Mesenchymal stem cell (in vitro differentiated cells and primary cell): ENCODE results near the gene DNAJB6.

Experiments used
- DNase-seq: peaks from one replicate; pipeline ENCODE4 v3.0.0-alpha.2; 2013
- H2AFZ ChIP-seq: one replicate; pipeline ENCODE4 v1.6.1; 2013; ENCODE audit warnings: low read depth, mild to moderate bottlenecking, control low read depth, inconsistent platforms, low read length, moderate library complexity
- H2AK5ac ChIP-seq: 2 replicates; pipeline ENCODE4 v1.6.1; 2013; ENCODE audit warnings: low read length, moderate library complexity, mild to moderate bottlenecking, inconsistent platforms; ENCODE audit not compliant: severe bottlenecking
- H2BK120ac ChIP-seq: one replicate; pipeline ENCODE4 v1.6.1; 2013; ENCODE audit warnings: low read depth, mild to moderate bottlenecking, inconsistent platforms, low read length, moderate library complexity
- H2BK12ac ChIP-seq, 2 experiments: one replicate each; pipeline ENCODE4 v1.6.1; 2013; ENCODE audit warnings: inconsistent platforms in 2 of 2, low read length in 2 of 2, mild to moderate bottlenecking in 2 of 2, moderate library complexity in 2 of 2, control low read depth in 1 of 2
- H2BK15ac ChIP-seq: one replicate; pipeline ENCODE4 v1.6.1; 2013; ENCODE audit warnings: mild to moderate bottlenecking, low read depth, inconsistent platforms; ENCODE audit not compliant: poor library complexity, severe bottlenecking
- H2BK5ac ChIP-seq: 2 replicates; pipeline ENCODE4 v1.6.1; 2013; ENCODE audit warnings: low read depth, mild to moderate bottlenecking, low read length, control low read depth, inconsistent platforms; ENCODE audit not compliant: poor library complexity, severe bottlenecking
- H3K14ac ChIP-seq, 2 experiments: one replicate each; pipeline ENCODE4 v1.6.1; 2013; ENCODE audit warnings: inconsistent platforms in 2 of 2, low read length in 2 of 2, control low read depth in 1 of 2, mild to moderate bottlenecking in 1 of 2, moderate library complexity in 1 of 2
- H3K18ac ChIP-seq, 2 experiments: one replicate each; pipeline ENCODE4 v1.6.1; 2013; ENCODE audit warnings: inconsistent platforms in 2 of 2, low read length in 2 of 2, control low read depth in 1 of 2, low read depth in 1 of 2, mild to moderate bottlenecking in 1 of 2
- H3K23ac ChIP-seq, 2 experiments: one replicate each; pipeline ENCODE4 v1.6.1; 2013; ENCODE audit warnings: inconsistent platforms in 2 of 2, low read length in 2 of 2, mild to moderate bottlenecking in 2 of 2, moderate library complexity in 2 of 2, control low read depth in 1 of 2
- H3K27ac ChIP-seq: 2 replicates; pipeline ENCODE4 v1.5.1; 2013; ENCODE audit warnings: mild to moderate bottlenecking, moderate library complexity, low read length, control low read depth, inconsistent platforms; ENCODE audit not compliant: poor library complexity, severe bottlenecking
- H3K27me3 ChIP-seq, 2 experiments: 2 replicates each; pipeline versions ENCODE4 v1.6.1 to v1.7.0; 2013; ENCODE audit warnings: low read length in 2 of 2, mild to moderate bottlenecking in 2 of 2, moderate library complexity in 2 of 2, control low read depth in 1 of 2, inconsistent platforms in 1 of 2; ENCODE audit not compliant: control insufficient read depth in 1 of 2, insufficient read depth in 1 of 2
- H3K36me3 ChIP-seq, 2 experiments: 2 replicates each; pipeline versions ENCODE4 v1.6.1 to v1.7.0; 2013; ENCODE audit warnings: low read length in 2 of 2, control low read depth in 1 of 2, inconsistent platforms in 1 of 2, low read depth in 1 of 2, mild to moderate bottlenecking in 1 of 2; ENCODE audit not compliant: insufficient read depth in 2 of 2, control insufficient read depth in 1 of 2
- H3K4ac ChIP-seq, 2 experiments: one replicate each; pipeline ENCODE4 v1.6.1; 2013; ENCODE audit warnings: inconsistent platforms in 2 of 2, low read length in 2 of 2, mild to moderate bottlenecking in 2 of 2, moderate library complexity in 2 of 2, control low read depth in 1 of 2, low read depth in 1 of 2
- H3K4me1 ChIP-seq: 2 replicates; pipeline ENCODE4 v1.6.1; 2013; ENCODE audit warnings: low read depth, low read length, control low read depth; ENCODE audit not compliant: control insufficient read depth, insufficient read depth
- H3K4me2 ChIP-seq: 2 replicates; pipeline ENCODE4 v1.6.1; 2013; ENCODE audit warnings: low read length, mild to moderate bottlenecking, inconsistent platforms; ENCODE audit not compliant: poor library complexity, severe bottlenecking
- H3K4me3 ChIP-seq, 2 experiments: 2 replicates each; pipeline versions ENCODE4 v1.5.1 to v1.7.0; 2013; ENCODE audit warnings: low read length in 2 of 2, mild to moderate bottlenecking in 2 of 2, control low read depth in 1 of 2, low read depth in 1 of 2; ENCODE audit not compliant: insufficient read depth in 1 of 2
- H3K79me1 ChIP-seq: replicated peaks from 2 replicates; pipeline ENCODE4 v1.6.1; 2013; ENCODE audit warnings: mild to moderate bottlenecking, control low read depth, low read length, inconsistent platforms; ENCODE audit not compliant: poor library complexity, severe bottlenecking
- H3K9ac ChIP-seq: 2 replicates; pipeline ENCODE4 v1.7.0; 2013; ENCODE audit warnings: mild to moderate bottlenecking, low read length, moderate library complexity
- H3K9me3 ChIP-seq: 2 replicates; pipeline ENCODE4 v1.7.0; 2013; ENCODE audit warnings: mild to moderate bottlenecking, low read length; ENCODE audit not compliant: control insufficient read depth
- H4K8ac ChIP-seq: one replicate; pipeline ENCODE4 v1.6.1; 2013; ENCODE audit warnings: inconsistent platforms, mild to moderate bottlenecking, low read length, moderate library complexity
- H4K91ac ChIP-seq: one replicate; pipeline ENCODE4 v1.6.1; 2013; ENCODE audit warnings: mild to moderate bottlenecking, low read length, inconsistent platforms
- WGBS: methylation state at CpG from one replicate; pipeline ENCODE4 v1.1.7; 2013; ENCODE audit warnings: mixed read lengths; 5-methylcytosine and 5-hydroxymethylcytosine counted together

The DNAJB6 gene

GRCh38 chr7:157434701-157435100 is 97.9 kb downstream of the DNAJB6 start:
- no peak overlapping the region for H2AK5ac ChIP-seq
- H3K23ac ChIP-seq = no peak overlapping the region
- H2BK15ac ChIP-seq = no peak overlapping the region
- peaks cover 0 to 14% of the 10 kb centered on the region in 2 experiments for H3K27me3 ChIP-seq
- no peak overlapping the region for H3K14ac ChIP-seq
- no peak overlapping the region for H2BK5ac ChIP-seq
- no peak overlapping the region for H2BK12ac ChIP-seq
- no peaks in the 10 kb centered on the region for H3K9me3 ChIP-seq
- H3K9ac ChIP-seq = no peak overlapping the region
- H3K4me1 ChIP-seq = peaks cover 15% of the 10 kb centered on the region
- no peak overlapping the region for H3K4ac ChIP-seq
- H3K18ac ChIP-seq = no peak overlapping the region
- H3K4me3 ChIP-seq = no peak overlapping the region
- peaks cover 0 to 3% of the 10 kb centered on the region in 2 experiments for H3K36me3 ChIP-seq
- H2BK120ac ChIP-seq = no peak overlapping the region
- no peak for DNase-seq
- no peak overlapping the region for H3K27ac ChIP-seq
- H4K91ac ChIP-seq = no peak overlapping the region
- 85% methylated on average over 8 of the region's 8 CpGs for WGBS
- no peak overlapping the region for H4K8ac ChIP-seq
- no peak overlapping the region for H2AFZ ChIP-seq
- H3K79me1 ChIP-seq = no peaks in the 10 kb centered on the region
- H3K4me2 ChIP-seq = no peak overlapping the region

DNA sequence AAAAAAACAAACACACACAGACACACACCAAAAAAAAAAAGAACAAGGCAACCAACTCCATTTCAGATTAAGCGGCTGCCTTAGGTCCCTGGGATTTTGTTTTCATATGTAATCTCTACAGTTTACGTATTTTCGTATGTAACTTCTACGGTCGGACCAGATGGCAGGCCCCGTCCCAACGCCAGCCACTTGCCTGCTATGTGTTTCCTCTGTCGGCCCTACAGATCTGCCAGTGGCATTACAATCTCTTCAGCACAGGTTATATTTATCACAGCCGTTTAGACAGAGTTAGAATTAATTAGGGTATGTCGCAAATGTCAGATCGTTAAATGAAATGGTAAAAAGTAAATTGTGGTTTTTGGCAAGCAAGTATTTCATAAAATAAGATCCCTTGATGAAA is 99.3 kb downstream of the DNAJB6 start:
- H3K36me3 ChIP-seq = peaks cover 0 to under 1% of the 10 kb centered on the region in 2 experiments
- no peak overlapping the region for H2BK5ac ChIP-seq
- H3K18ac ChIP-seq = no peak overlapping the region
- no peak overlapping the region for H2BK12ac ChIP-seq
- 91% methylated on average over 8 of the region's 11 CpGs for WGBS
- H3K4ac ChIP-seq = no peak overlapping the region
- no peak overlapping the region for H2BK15ac ChIP-seq
- no peak overlapping the region for H3K4me2 ChIP-seq
- H4K91ac ChIP-seq = no peak overlapping the region
- no peak overlapping the region for H3K9ac ChIP-seq
- DNase-seq = no peak
- peaks cover 0 to 14% of the 10 kb centered on the region in 2 experiments for H3K27me3 ChIP-seq
- H2BK120ac ChIP-seq = no peak overlapping the region
- H3K9me3 ChIP-seq = no peaks in the 10 kb centered on the region
- H3K4me3 ChIP-seq = no peak overlapping the region
- H3K4me1 ChIP-seq = peaks cover 15% of the 10 kb centered on the region
- no peak overlapping the region for H4K8ac ChIP-seq
- H2AFZ ChIP-seq = no peak overlapping the region
- H3K23ac ChIP-seq = no peak overlapping the region
- no peak overlapping the region for H3K14ac ChIP-seq
- no peak overlapping the region for H3K27ac ChIP-seq
- H2AK5ac ChIP-seq = no peak overlapping the region
- H3K79me1 ChIP-seq = no peaks in the 10 kb centered on the region

DNA sequence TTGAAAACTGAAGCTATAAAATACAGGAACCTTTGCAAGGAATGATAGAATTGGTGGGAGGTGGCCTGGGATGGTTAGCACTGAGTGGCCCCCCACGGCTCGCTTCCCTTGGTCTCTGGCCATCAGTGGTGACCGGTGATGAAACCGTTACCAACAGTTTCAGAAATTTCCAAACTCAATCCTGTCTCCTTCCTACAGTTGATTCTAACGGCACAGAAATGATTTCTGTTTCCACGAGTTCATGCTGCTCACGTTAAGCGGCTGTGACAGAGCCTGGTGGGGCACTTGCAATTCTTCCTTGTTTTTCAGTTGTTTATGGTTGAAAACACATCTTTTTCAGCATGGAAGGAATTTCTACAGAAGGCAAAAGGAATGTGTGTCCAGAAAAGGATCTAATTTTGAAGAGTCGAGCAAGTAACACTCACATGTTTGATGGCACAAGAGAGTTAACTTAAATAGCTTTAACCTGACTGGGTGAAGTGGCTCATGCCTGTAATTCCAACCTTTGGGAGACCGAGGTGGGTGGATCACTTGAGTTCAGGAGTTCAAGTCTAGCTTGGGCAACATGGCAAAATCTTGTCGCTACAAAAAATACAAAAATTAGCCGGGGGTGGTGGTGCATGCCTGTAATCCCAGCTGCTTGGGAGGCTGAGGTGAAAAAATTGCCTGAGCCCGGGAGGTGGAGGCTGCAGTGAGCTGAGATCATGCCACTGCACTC is 100.1 kb downstream of the DNAJB6 start:
- Histone ChIP-seq H2AFZ (no peak overlapping the region), H2AK5ac (no peak overlapping the region), H4K8ac (no peak overlapping the region), H2BK5ac (no peak overlapping the region), H3K36me3 (no peaks in the 10 kb centered on the region), H3K4me3 (no peak overlapping the region), H2BK120ac (no peak overlapping the region), H2BK12ac (no peak overlapping the region), H2BK15ac (no peak overlapping the region), H3K23ac (no peak overlapping the region), H4K91ac (no peak overlapping the region), H3K9ac (no peak overlapping the region), H3K14ac (no peak overlapping the region), H3K4me2 (no peak overlapping the region), H3K9me3 (no peaks in the 10 kb centered on the region), H3K27me3 (peaks cover 0 to 6% of the 10 kb centered on the region in 2 experiments), H3K4me1 (peaks cover 15% of the 10 kb centered on the region), H3K4ac (no peak overlapping the region), H3K79me1 (no peaks in the 10 kb centered on the region), H3K27ac (no peak overlapping the region), H3K18ac (no peak overlapping the region)
- 85% methylated on average over 13 of the region's 13 CpGs for WGBS
- DNase-seq = no peak

DNA sequence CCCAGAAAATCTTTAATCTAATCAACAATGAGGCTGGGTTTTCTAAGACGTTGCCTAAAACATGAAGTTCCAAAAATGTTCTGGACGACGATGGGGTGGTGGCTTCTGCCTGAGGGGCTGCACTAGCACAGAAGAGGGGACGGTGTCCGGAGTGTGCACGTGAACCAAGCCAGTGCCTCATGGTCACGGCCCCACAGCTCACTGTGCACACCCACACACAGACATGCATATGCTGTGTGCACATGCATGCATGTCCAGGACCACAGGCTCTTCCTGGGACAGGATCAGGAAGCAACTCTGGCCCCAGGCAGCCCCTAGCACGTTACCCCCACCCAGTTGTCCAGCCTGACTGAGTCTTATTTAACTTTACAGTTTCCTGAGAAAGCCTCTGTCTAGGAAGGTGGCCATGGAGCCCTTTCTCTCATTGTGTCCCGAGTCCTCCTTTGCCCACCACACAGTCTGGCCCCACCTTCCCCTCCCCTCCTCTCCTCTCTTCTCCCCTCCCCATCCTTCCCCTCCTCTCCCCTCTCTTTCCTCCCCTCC is 100.8 kb downstream of the DNAJB6 start:
- DNase-seq = no peak
- no peaks in the 10 kb centered on the region for H3K27me3 ChIP-seq
- H4K91ac ChIP-seq = no peak overlapping the region

More for the DNA sequence above, 100.8 kb downstream of the DNAJB6 start:
- 72% methylated on average over 9 of the region's 9 CpGs for WGBS
- Histone ChIP-seq H3K4me2 (no peak overlapping the region), H2BK15ac (no peak overlapping the region), H3K23ac (no peak overlapping the region), H4K8ac (no peak overlapping the region), H2BK120ac (no peak overlapping the region), H2AFZ (no peak overlapping the region), H3K4ac (no peak overlapping the region), H3K9me3 (no peaks in the 10 kb centered on the region), H3K79me1 (no peaks in the 10 kb centered on the region), H2AK5ac (no peak overlapping the region), H3K4me3 (no peak overlapping the region), H3K14ac (no peak overlapping the region), H3K36me3 (no peaks in the 10 kb centered on the region), H3K18ac (no peak overlapping the region), H2BK12ac (no peak overlapping the region), H2BK5ac (no peak overlapping the region), H3K27ac (no peak overlapping the region), H3K4me1 (peaks cover 12% of the 10 kb centered on the region), H3K9ac (no peak overlapping the region)
